ENCODE measurements around the gene NALCN. TPM values are rescaled to one million over a fixed set of nuclear protein-coding genes. Genes with fewer than 3 reads are reported as not detected.

Gene NALCN
- total RNA-seq, 2 experiments from 2014 or later: not detected

- DNase-seq: no peak
- Histone ChIP-seq H3K27me3 (ENCODE audit: control insufficient read depth in 1 of 2, insufficient read depth in 2 of 2, low read length in 2 of 2) (peaks cover 20 to 23% of the 10 kb centered on the region in 2 experiments), H3K27ac (ENCODE audit: low read depth in 1 of 2, low read length in 2 of 2) (no peak overlapping the region), H3K4me1 (ENCODE audit: insufficient read depth, low read length) (peaks cover 2% of the 10 kb centered on the region), H3K4me3 (ENCODE audit: low read length) (no peak overlapping the region), H3K9me3 (ENCODE audit: control insufficient read depth in 1 of 2, insufficient read depth in 1 of 2, low read length in 2 of 2) (no peaks in the 10 kb centered on the region), H3K36me3 (ENCODE audit: insufficient read depth, low read length) (no peaks in the 10 kb centered on the region)
- H3K4me1 Mint-ChIP-seq (ENCODE audit: low read depth): no peaks in the 10 kb centered on the region
- intact Hi-C loops (cut with DNase I, micrococcal nuclease): no loop called here
- POLR2A ChIA-PET: no interaction called here
- CTCF ChIA-PET: no interaction called here
- no peaks in the 10 kb centered on the region for H3K36me3 Mint-ChIP-seq (ENCODE audit: low read depth)
- H3K9me3 Mint-ChIP-seq: peaks cover 2% of the 10 kb centered on the region
- no peak overlapping the region for H3K27ac Mint-ChIP-seq
- TF ChIP-seq CTCF (IDR thresholded peaks at IDR 0.05): no peak
- H3K4me3 Mint-ChIP-seq: no peak overlapping the region
- no peak for ATAC-seq (ENCODE audit: poor library complexity)
- H3K27me3 Mint-ChIP-seq: peaks cover 56% of the 10 kb centered on the region
Measured at GRCh38 chr13:101455863-101456262, 39.6 kb upstream of the NALCN start.

DNA sequence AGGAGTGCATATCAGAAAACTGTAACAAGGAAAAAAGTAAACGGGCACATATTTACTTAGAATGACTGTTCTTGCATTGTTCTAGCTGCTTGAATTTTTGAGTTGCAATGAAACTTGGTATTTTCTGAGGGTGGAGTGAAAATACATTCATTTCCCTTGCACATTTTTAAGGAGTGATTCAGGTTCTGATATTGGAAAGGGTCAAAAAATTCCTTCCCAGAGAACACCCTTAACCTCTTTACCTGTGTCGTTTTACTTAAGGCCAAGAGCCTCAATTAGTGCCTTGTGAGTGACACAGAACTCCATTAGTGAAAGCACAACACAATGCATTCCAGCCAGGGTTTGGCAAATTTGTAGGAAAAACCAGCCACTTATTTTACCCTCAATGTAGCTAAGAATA lies 38.5 kb upstream of the NALCN start:
- Histone ChIP-seq H3K36me3 (ENCODE audit: insufficient read depth, low read length) (no peaks in the 10 kb centered on the region), H3K9me3 (ENCODE audit: control insufficient read depth in 1 of 2, insufficient read depth in 1 of 2, low read length in 2 of 2) (no peaks in the 10 kb centered on the region), H3K4me1 (ENCODE audit: insufficient read depth, low read length) (peaks cover 2% of the 10 kb centered on the region), H3K27me3 (ENCODE audit: control insufficient read depth in 1 of 2, insufficient read depth in 2 of 2, low read length in 2 of 2) (peaks cover 20 to 23% of the 10 kb centered on the region in 2 experiments), H3K27ac (ENCODE audit: low read depth in 1 of 2, low read length in 2 of 2) (no peak overlapping the region), H3K4me3 (ENCODE audit: low read length) (no peak overlapping the region)
- ATAC-seq (ENCODE audit: poor library complexity) (no peak), DNase-seq (no peak)
- Mint-ChIP-seq H3K4me1 (ENCODE audit: low read depth) (no peaks in the 10 kb centered on the region), H3K27me3 (peaks cover 56% of the 10 kb centered on the region), H3K9me3 (peaks cover 2% of the 10 kb centered on the region), H3K27ac (no peak overlapping the region), H3K36me3 (ENCODE audit: low read depth) (no peaks in the 10 kb centered on the region), H3K4me3 (no peak overlapping the region)
- no peak for TF ChIP-seq CTCF (IDR thresholded peaks at IDR 0.05)
- intact Hi-C loops (cut with DNase I, micrococcal nuclease): no loop called here
- CTCF ChIA-PET: no interaction called here
- POLR2A ChIA-PET: no interaction called here

- H3K27ac ChIP-seq (ENCODE audit: low read depth in 1 of 2, low read length in 2 of 2): no peak overlapping the region
- DNase-seq (peak in 1 of 14 experiments; percentile 5), ATAC-seq (ENCODE audit: poor library complexity) (no peak)
- Mint-ChIP-seq H3K9me3 (peaks cover 5% of the 10 kb centered on the region), H3K4me1 (ENCODE audit: low read depth) (no peaks in the 10 kb centered on the region), H3K27ac (no peak overlapping the region), H3K36me3 (ENCODE audit: low read depth) (no peaks in the 10 kb centered on the region), H3K4me3 (no peak overlapping the region), H3K27me3 (peaks cover 56% of the 10 kb centered on the region)
- no peaks in the 10 kb centered on the region for H3K36me3 ChIP-seq (ENCODE audit: insufficient read depth, low read length)
- CTCF ChIA-PET: no interaction called here
- POLR2A ChIA-PET: no interaction called here
- intact Hi-C loops (cut with DNase I, micrococcal nuclease): no loop called here
- H3K4me1 ChIP-seq (ENCODE audit: insufficient read depth, low read length): peaks cover 2% of the 10 kb centered on the region
- H3K9me3 ChIP-seq (ENCODE audit: control insufficient read depth in 1 of 2, insufficient read depth in 1 of 2, low read length in 2 of 2): no peaks in the 10 kb centered on the region
- no peak for TF ChIP-seq CTCF (IDR thresholded peaks at IDR 0.05)
- H3K4me3 ChIP-seq (ENCODE audit: low read length): no peak overlapping the region
- peaks cover 20 to 23% of the 10 kb centered on the region in 2 experiments for H3K27me3 ChIP-seq (ENCODE audit: control insufficient read depth in 1 of 2, insufficient read depth in 2 of 2, low read length in 2 of 2)
Measured at GRCh38 chr13:101453784-101454201, 37.5 kb upstream of the NALCN start.
